Esophagus muscularis mucosa (tissue), 4 donors: Measurements from ENCODE around the gene TLR8.

Source experiments
- CTCF ChIP-seq, 3 experiments: fragments of 200-600 bp in 2 of 3; fragments of 450-650 bp in 1 of 3; sonication (generic) in 2 of 3; IDR thresholded peaks; one replicate each; pipeline ENCODE4 v1.5.1; 2017 to 2019; ENCODE audit warnings: antibody characterized with exemption in 3 of 3, mild to moderate bottlenecking in 2 of 3, moderate library complexity in 1 of 3
- EP300 ChIP-seq: sonication (generic); formaldehyde crosslinking; IDR thresholded peaks from one replicate; pipeline ENCODE4 v1.6.1; 2017; ENCODE audit warnings: antibody characterized with exemption
- POLR2A ChIP-seq: fragments of 450-650 bp; IDR thresholded peaks from one replicate; pipeline ENCODE4 v1.6.1; 2017; ENCODE audit warnings: antibody characterized with exemption, moderate library complexity, mild to moderate bottlenecking, low read depth
- POLR2AphosphoS5 ChIP-seq, 2 donors: sonication (generic); formaldehyde crosslinking; IDR thresholded peaks; one replicate each; pipeline ENCODE4 v1.6.1; 2017; ENCODE audit warnings: antibody characterized with exemption in 2 of 2

- TF ChIP-seq POLR2AphosphoS5 (IDR thresholded peaks at IDR 0.05), result no peak
- no peak for TF ChIP-seq POLR2A
- no peak for TF ChIP-seq CTCF (IDR thresholded peaks at IDR 0.05)
- no peak for TF ChIP-seq EP300
Measured at GRCh38 chrX:12895866-12896265, 10.6 kb upstream of the TLR8 start.
